ENCODE results near the gene TECR. TPM values are rescaled to one million over a fixed set of nuclear protein-coding genes. Genes with fewer than 3 reads are reported as not detected.

Gene TECR
- total and polyA plus RNA-seq, 2 of the 4 experiments (the other 2 are of a cell fraction): 46.2 to 81.2 TPM

GRCh38 chr19:14536926-14537692, 7.7 kb downstream of the TECR start:
- Histone ChIP-seq H2BK5ac (ENCODE audit: low read depth, low read length, poor library complexity, severe bottlenecking) (no peak overlapping the region), H4K5ac (ENCODE audit: low read depth, low read length) (no peak overlapping the region), H4K20me1 (ENCODE audit: insufficient read depth, low read length) (peaks cover 6% of the 10 kb centered on the region), H2BK120ac (ENCODE audit: low read depth, low read length) (no peak overlapping the region), H3K4me2 (ENCODE audit: low read depth, low read length) (no peak overlapping the region), H4K91ac (ENCODE audit: insufficient read depth, low read depth, low read length) (no peak overlapping the region), H3K4me3 (ENCODE audit: insufficient read depth, low read depth, low read length) (no peak overlapping the region), H2BK20ac (ENCODE audit: low read depth, low read length) (no peak overlapping the region), H3K79me1 (ENCODE audit: low read depth in 1 of 2, low read length in 2 of 2) (peaks cover 20 to 64% of the 10 kb centered on the region in 2 experiments), H2AFZ (replicated peaks; ENCODE audit: low read length, poor library complexity) (peak overlapping the region; percentile 58), H4K8ac (ENCODE audit: low read depth in 2 of 2, low read length in 2 of 2) (no peak overlapping the region), H3K14ac (replicated peaks; ENCODE audit: low read depth, low read length) (no peak overlapping the region), H3K9me3 (ENCODE audit: control insufficient read depth, insufficient read depth, low read length) (no peaks in the 10 kb centered on the region), H3K56ac (ENCODE audit: extremely low read depth, insufficient read depth, low read length) (no peak overlapping the region), H3K18ac (ENCODE audit: low read depth, low read length) (no peak overlapping the region), H2BK15ac (ENCODE audit: low read depth, low read length) (no peak overlapping the region), H3K23ac (ENCODE audit: low read depth, low read length) (no peak overlapping the region), H3K9ac (ENCODE audit: low read depth, low read length) (no peak overlapping the region), H2AK5ac (ENCODE audit: low read depth, low read length) (no peak overlapping the region), H3K9me1 (ENCODE audit: insufficient read depth, low read length) (peaks cover 20% of the 10 kb centered on the region), H3K36me3 (ENCODE audit: control insufficient read depth, insufficient read depth, low read length) (no peaks in the 10 kb centered on the region), H3K4me1 (ENCODE audit: control insufficient read depth, insufficient read depth, low read length) (no peaks in the 10 kb centered on the region), H3K27me3 (ENCODE audit: control insufficient read depth, insufficient read depth, low read length) (no peaks in the 10 kb centered on the region), H2AK9ac (replicated peaks; ENCODE audit: low read depth, low read length, poor library complexity) (no peak overlapping the region), H3K27ac (ENCODE audit: insufficient read depth, low read length) (no peak overlapping the region), H3K4ac (ENCODE audit: low read depth, low read length) (no peak overlapping the region)
- ChIA-PET POLR2A (ENCODE audit: unreplicated experiment) (no interaction called here), CTCF (interaction anchor here (0.7 kb wide), 1 partner anchor 13 kb away, joined by 7 read pairs; no protein-coding TSS in a partner anchor)
- in situ Hi-C loops (cut with MboI; ENCODE audit: low sequenced_read_pairs) (no loop called here), dilution Hi-C loops (cut with HindIII; ENCODE audit: low sequenced_read_pairs, unreplicated experiment) (no loop called here), intact Hi-C loops (cut with micrococcal nuclease) (no loop called here)
- no peak for TF ChIP-seq CEBPB (IDR thresholded peaks at IDR 0.05; ENCODE audit: low read depth, low read length)
- ATAC-seq (ENCODE audit: low read depth) (peak; percentile 73), DNase-seq (no peak)
- no TSS peak for BruUV-seq (replicated peaks)
- WGBS, 2 experiments (ENCODE audit: extremely low coverage in 2 of 2, insufficient read length in 1 of 2): 15% methylated on average over 8 of the region's 24 CpGs; no CpG with 5 or more reads in 1 of the 2 experiments

All from IMR-90 (cell line).